NCI-H446 treated with DMSO at 0.1 percent for 48 hours (cell line): ENCODE data around the gene IL9.

Experiments
- DNase-seq: peaks from one replicate; lab custom pipeline; 2025; lab: John Stamatoyannopoulos, UW

IL9 gene

GRCh38 chr5:135891268-135891667 is 4.4 kb downstream of the IL9 start:
- no peak for DNase-seq

GRCh38 chr5:135890867-135891266 is 4.8 kb downstream of the IL9 start:
- DNase-seq = no peak

- DNase-seq = no peak
These were observed 5.3 kb downstream of the IL9 start for GRCh38 chr5:135890296-135890695.

GRCh38 chr5:135887881-135888614 is 7.6 kb downstream of the IL9 start:
- no peak for DNase-seq

- no peak for DNase-seq
These were observed 8.2 kb downstream of the IL9 start for GRCh38 chr5:135887447-135887864.

- DNase-seq = no peak
These were observed 9.5 kb downstream of the IL9 start for GRCh38 chr5:135886136-135886535.

- no peak for DNase-seq
These were observed 10.6 kb downstream of the IL9 start for GRCh38 chr5:135885031-135885430.

GRCh38 chr5:135883441-135883840 is 12.2 kb downstream of the IL9 start:
- DNase-seq = no peak

- no peak for DNase-seq
These were observed 12.6 kb downstream of the IL9 start for GRCh38 chr5:135883026-135883425.

GRCh38 chr5:135881819-135882218 is 13.8 kb downstream of the IL9 start:
- no peak for DNase-seq

- no peak for DNase-seq
These were observed 14.4 kb downstream of the IL9 start for GRCh38 chr5:135881244-135881643.

GRCh38 chr5:135880801-135881200 is 14.8 kb downstream of the IL9 start:
- DNase-seq = no peak

- no peak for DNase-seq
These were observed 15.4 kb downstream of the IL9 start for GRCh38 chr5:135880278-135880677.

- DNase-seq = no peak
These were observed 16.1 kb downstream of the IL9 start for GRCh38 chr5:135879591-135879990.

GRCh38 chr5:135878156-135878620 is 17.5 kb downstream of the IL9 start:
- no peak for DNase-seq

GRCh38 chr5:135877570-135878155 is 18.0 kb downstream of the IL9 start:
- no peak for DNase-seq

GRCh38 chr5:135876146-135876545 is 19.5 kb downstream of the IL9 start:
- DNase-seq = no peak

- no peak for DNase-seq
These were observed 20.1 kb downstream of the IL9 start for GRCh38 chr5:135875567-135875966.

- DNase-seq = no peak
These were observed 21.2 kb downstream of the IL9 start for GRCh38 chr5:135874461-135874860.

GRCh38 chr5:135873831-135874230 is 21.8 kb downstream of the IL9 start:
- no peak for DNase-seq

GRCh38 chr5:135871268-135871915 is 24.2 kb downstream of the IL9 start:
- no peak for DNase-seq

GRCh38 chr5:135869935-135870334 is 25.7 kb downstream of the IL9 start:
- DNase-seq = no peak

- DNase-seq = no peak
These were observed 26.4 kb downstream of the IL9 start for GRCh38 chr5:135869276-135869675.
